Smooth muscle cell (in vitro differentiated cells): ENCODE results near the gene FBH1. TPM values are rescaled to one million over a fixed set of nuclear protein-coding genes. Genes with fewer than 3 reads are reported as not detected.

Experiments used
- DNase-seq: peaks from one replicate; lab custom pipeline; 2025; ENCODE audit not compliant: unreplicated experiment; lab: John Stamatoyannopoulos, UW
- H2AFZ ChIP-seq: fragments of 200-600 bp; sonication (generic); 2 replicates; pipeline ENCODE4 v1.6.0; 2016; ENCODE audit warnings: antibody characterized with exemption, low read depth, mild to moderate bottlenecking
- H3F3A ChIP-seq: fragments of 200-600 bp; sonication (generic); 2 replicates; pipeline ENCODE4 v1.6.0; 2017; ENCODE audit warnings: antibody characterized with exemption, low read depth
- H3K27ac ChIP-seq: fragments of 200-600 bp; sonication (generic); 2 replicates; pipeline ENCODE4 v1.5.1; 2016; ENCODE audit warnings: low read depth, mild to moderate bottlenecking
- H3K27me3 ChIP-seq: fragments of 200-600 bp; sonication (generic); 2 replicates; pipeline ENCODE4 v1.6.1; 2016; ENCODE audit warnings: low read depth, mild to moderate bottlenecking
- H3K36me3 ChIP-seq: fragments of 200-600 bp; sonication (generic); 2 replicates; pipeline ENCODE4 v1.5.1; 2016; ENCODE audit warnings: low read depth
- H3K4me1 ChIP-seq: fragments of 200-600 bp; sonication (generic); 2 replicates; pipeline ENCODE4 v1.5.1; 2016; ENCODE audit warnings: low read depth
- H3K4me2 ChIP-seq: fragments of 200-600 bp; sonication (generic); 2 replicates; pipeline ENCODE4 v1.6.0; 2016; ENCODE audit warnings: mild to moderate bottlenecking
- H3K4me3 ChIP-seq: fragments of 200-600 bp; sonication (generic); 2 replicates; pipeline ENCODE4 v1.5.1; 2016; ENCODE audit warnings: mild to moderate bottlenecking
- H3K79me2 ChIP-seq: fragments of 200-600 bp; sonication (generic); 2 replicates; pipeline ENCODE4 v1.6.0; 2016; ENCODE audit warnings: low read depth, mild to moderate bottlenecking
- H3K9ac ChIP-seq: fragments of 200-600 bp; sonication (generic); 2 replicates; pipeline ENCODE4 v1.6.0; 2016; ENCODE audit warnings: low read depth
- H3K9me3 ChIP-seq: fragments of 200-600 bp; sonication (generic); replicated peaks from 2 replicates; pipeline ENCODE4 v1.5.1; 2016; ENCODE audit warnings: low read depth
- H4K20me1 ChIP-seq: fragments of 200-600 bp; sonication (generic); 2 replicates; pipeline ENCODE4 v1.6.0; 2016; ENCODE audit warnings: low read depth
- WGBS: methylation state at CpG from one replicate; pipeline ENCODE4 v1.1.7; 2016; ENCODE audit warnings: low lambda C conversion rate; 5-methylcytosine and 5-hydroxymethylcytosine counted together
- polyA plus RNA-seq: library from polyadenylated mRNA; unstranded; fragments of >200 nt; fragmentation: Nextera tagmentation; extraction: Ambion mirVana; gene quantifications from 2 replicates; pipeline ENCODE4 v1.2.1, GENCODE V29; 2016
- total RNA-seq: library from RNA; depleted of rRNA; stranded (reverse); fragments of >200 nt; gene quantifications from 2 replicates; pipeline ENCODE4 v1.2.3, GENCODE V29; 2014
- TF ChIP-seq, protein P1 (sequence below): fragments of 200-600 bp; sonication (generic); IDR thresholded peaks from 2 replicates; pipeline ENCODE4 v1.5.1; 2017; ENCODE audit warnings: borderline replicate concordance, mild to moderate bottlenecking, antibody characterized with exemption; ENCODE audit not compliant: insufficient read depth, poor library complexity, severe bottlenecking

Gene FBH1
- total and polyA plus RNA-seq, 2 experiments from 2014 or later, result 68.4 to 70.0 TPM

DNA sequence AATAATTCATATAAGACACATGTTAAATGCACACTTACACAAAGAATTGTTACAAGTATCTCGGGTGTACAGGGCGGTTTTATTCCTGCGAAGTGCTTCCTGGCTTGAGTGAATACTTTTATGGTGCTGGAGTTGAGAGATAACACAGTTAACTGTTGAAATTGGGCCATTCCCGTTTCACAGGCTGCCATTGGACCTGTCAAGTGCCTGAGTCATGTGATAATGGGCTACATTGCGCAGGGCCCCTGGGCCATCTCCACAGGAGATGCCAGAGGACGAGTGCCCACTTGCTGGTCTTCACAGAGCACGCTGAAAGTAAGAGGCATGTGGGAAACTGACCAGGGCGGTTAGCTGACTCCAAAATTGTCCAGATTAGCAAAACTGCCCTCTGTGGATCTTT is 4.8 kb downstream of the FBH1 start:
- TF ChIP-seq, protein P1, sequence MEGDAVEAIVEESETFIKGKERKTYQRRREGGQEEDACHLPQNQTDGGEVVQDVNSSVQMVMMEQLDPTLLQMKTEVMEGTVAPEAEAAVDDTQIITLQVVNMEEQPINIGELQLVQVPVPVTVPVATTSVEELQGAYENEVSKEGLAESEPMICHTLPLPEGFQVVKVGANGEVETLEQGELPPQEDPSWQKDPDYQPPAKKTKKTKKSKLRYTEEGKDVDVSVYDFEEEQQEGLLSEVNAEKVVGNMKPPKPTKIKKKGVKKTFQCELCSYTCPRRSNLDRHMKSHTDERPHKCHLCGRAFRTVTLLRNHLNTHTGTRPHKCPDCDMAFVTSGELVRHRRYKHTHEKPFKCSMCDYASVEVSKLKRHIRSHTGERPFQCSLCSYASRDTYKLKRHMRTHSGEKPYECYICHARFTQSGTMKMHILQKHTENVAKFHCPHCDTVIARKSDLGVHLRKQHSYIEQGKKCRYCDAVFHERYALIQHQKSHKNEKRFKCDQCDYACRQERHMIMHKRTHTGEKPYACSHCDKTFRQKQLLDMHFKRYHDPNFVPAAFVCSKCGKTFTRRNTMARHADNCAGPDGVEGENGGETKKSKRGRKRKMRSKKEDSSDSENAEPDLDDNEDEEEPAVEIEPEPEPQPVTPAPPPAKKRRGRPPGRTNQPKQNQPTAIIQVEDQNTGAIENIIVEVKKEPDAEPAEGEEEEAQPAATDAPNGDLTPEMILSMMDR, result no peak
- no peaks in the 10 kb centered on the region for H3K27me3 ChIP-seq
- peaks cover 86% of the 10 kb centered on the region for H3K79me2 ChIP-seq
- H4K20me1 ChIP-seq, result peaks cover 66% of the 10 kb centered on the region
- H3K27ac ChIP-seq, result no peak overlapping the region
- 93% methylated on average over 8 of the region's 8 CpGs for WGBS
- H2AFZ ChIP-seq, result no peak overlapping the region
- no peaks in the 10 kb centered on the region for H3F3A ChIP-seq
- no peak overlapping the region for H3K4me3 ChIP-seq
- H3K4me2 ChIP-seq, result no peak overlapping the region
- H3K36me3 ChIP-seq, result no peaks in the 10 kb centered on the region
- H3K9me3 ChIP-seq, result no peaks in the 10 kb centered on the region
- peaks cover 17% of the 10 kb centered on the region for H3K4me1 ChIP-seq
- H3K9ac ChIP-seq, result no peak overlapping the region
- DNase-seq, result no peak

DNA sequence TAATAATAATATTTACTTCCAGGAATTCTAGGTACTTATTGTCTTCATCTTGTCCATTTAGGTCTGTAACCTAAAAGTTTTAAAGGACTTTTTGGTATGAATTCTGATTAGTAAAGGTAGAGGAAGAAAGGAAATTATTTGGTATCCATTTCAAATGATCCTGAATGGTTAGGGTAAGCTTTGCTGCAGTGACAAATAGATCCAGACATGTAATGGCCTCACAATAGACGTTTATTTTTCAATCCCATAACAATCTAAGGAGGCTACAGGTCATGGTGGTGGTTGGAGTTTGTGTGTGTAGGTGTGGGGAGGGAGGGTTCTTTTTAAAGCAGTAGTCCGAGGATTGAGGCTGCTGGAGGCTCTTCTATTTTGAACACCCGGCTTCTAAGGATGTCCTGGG is 5.3 kb downstream of the FBH1 start:
- Histone ChIP-seq H3K79me2 (peaks cover 88% of the 10 kb centered on the region), H3K27ac (no peak overlapping the region), H3K4me3 (no peak overlapping the region), H3K4me1 (peaks cover 17% of the 10 kb centered on the region), H2AFZ (no peak overlapping the region), H3F3A (no peaks in the 10 kb centered on the region), H3K9ac (no peak overlapping the region), H3K36me3 (no peaks in the 10 kb centered on the region), H4K20me1 (peaks cover 71% of the 10 kb centered on the region), H3K27me3 (no peaks in the 10 kb centered on the region), H3K4me2 (no peak overlapping the region), H3K9me3 (no peaks in the 10 kb centered on the region)
- 91% methylated on average over 3 of the region's 3 CpGs for WGBS
- DNase-seq, result no peak
- TF ChIP-seq, protein P1, result no peak

DNA sequence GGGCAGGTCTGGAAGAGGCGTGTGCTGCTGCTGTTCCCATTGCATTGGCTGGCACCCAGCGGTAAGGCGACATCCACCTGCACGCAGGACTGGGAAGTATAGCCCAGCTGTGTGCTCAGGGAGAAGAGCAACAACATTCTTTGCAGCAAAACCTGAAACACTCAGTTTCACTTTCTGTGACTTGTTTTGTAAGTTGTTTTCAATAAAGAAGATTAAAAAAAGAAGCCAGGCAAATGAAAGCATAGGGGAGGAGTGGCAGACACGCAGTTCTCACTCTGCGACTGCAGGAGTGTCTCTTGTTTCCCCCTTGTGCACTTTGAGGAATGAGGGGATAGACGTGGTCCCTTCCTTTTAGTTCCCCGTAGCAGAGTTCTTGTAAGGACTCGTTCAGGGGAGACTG is 5.8 kb downstream of the FBH1 start:
- Histone ChIP-seq H3K4me1 (peaks cover 16% of the 10 kb centered on the region), H2AFZ (no peak overlapping the region), H3K27ac (no peak overlapping the region), H3K4me2 (no peak overlapping the region), H3K9me3 (no peaks in the 10 kb centered on the region), H4K20me1 (peaks cover 73% of the 10 kb centered on the region), H3K9ac (no peak overlapping the region), H3F3A (no peaks in the 10 kb centered on the region), H3K36me3 (no peaks in the 10 kb centered on the region), H3K4me3 (no peak overlapping the region), H3K79me2 (peaks cover 88% of the 10 kb centered on the region), H3K27me3 (no peaks in the 10 kb centered on the region)
- TF ChIP-seq, protein P1, result no peak
- no peak for DNase-seq
- 95% methylated on average over 9 of the region's 9 CpGs for WGBS

DNA sequence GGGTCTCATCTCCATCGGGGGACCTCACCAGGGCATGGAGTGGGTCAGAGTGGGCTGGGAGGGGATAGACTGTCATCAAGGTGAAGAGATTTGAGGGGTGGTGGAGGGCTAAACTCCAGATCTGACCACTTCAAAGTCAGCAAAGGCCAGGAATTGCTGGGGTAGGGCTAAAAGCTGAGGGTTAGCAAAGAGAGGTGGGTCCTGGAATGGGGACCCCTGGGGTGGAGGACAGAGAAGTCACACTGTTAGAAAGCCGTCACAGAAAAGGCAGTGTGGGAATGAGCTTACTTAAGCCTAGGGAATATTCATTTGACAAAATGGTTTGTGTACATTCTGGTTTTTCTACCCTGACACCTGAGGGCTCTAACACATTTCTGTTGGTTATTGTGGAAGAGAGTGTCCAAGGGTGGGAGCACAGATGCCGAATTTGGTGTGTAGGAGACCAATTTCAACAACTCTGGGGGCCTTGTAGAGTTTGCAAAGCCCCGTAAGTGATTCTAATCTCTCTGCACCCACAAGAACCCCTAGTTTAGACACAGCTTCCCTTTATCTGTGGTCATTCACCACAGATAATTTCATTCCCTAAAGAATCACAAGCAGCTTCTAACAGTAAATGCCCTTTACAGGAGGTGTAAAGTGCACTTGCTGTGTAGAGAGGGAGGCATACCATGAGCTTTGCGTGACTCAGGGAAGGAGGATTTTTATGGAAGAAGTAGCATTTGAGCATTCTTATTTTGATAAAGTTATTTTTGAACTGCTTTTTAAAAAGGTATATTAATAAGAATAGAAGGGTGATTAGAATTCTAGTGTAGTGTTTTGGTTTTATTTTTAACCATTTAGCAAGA is 6.4 kb downstream of the FBH1 start:
- TF ChIP-seq, protein P1, result no peak
- no peak overlapping the region for H3K27ac ChIP-seq
- H3K4me1 ChIP-seq, result peaks cover 10% of the 10 kb centered on the region
- DNase-seq, result no peak
- H3K9me3 ChIP-seq, result no peaks in the 10 kb centered on the region
- no peaks in the 10 kb centered on the region for H3F3A ChIP-seq
- no peak overlapping the region for H3K4me3 ChIP-seq
- H3K79me2 ChIP-seq, result peaks cover 88% of the 10 kb centered on the region
- H3K27me3 ChIP-seq, result no peaks in the 10 kb centered on the region
- no peaks in the 10 kb centered on the region for H3K36me3 ChIP-seq
- peaks cover 73% of the 10 kb centered on the region for H4K20me1 ChIP-seq
- WGBS, result 90% methylated on average over 5 of the region's 5 CpGs
- H2AFZ ChIP-seq, result no peak overlapping the region
- no peak overlapping the region for H3K4me2 ChIP-seq
- no peak overlapping the region for H3K9ac ChIP-seq
